ENCODE results near the gene TMEM222. TPM values are rescaled to one million over a fixed set of nuclear protein-coding genes. Genes with fewer than 3 reads are reported as not detected.

Gene TMEM222
- polyA plus RNA-seq, 1 of the 3 experiments (the other 2 are of a cell fraction): 51.7 TPM

- H3K4me3 ChIP-seq (ENCODE audit: low read depth in 2 of 2, low read length in 1 of 2): no peak overlapping the region
- no peaks in the 10 kb centered on the region for H4K20me1 ChIP-seq (ENCODE audit: insufficient read depth)
- H3K27ac ChIP-seq (ENCODE audit: low read depth in 2 of 2, low read length in 1 of 2): no peak overlapping the region
- peaks cover 4 to 5% of the 10 kb centered on the region in 2 experiments for H3K36me3 ChIP-seq (replicated peaks in 1 of 2; ENCODE audit: control insufficient read depth in 1 of 2, insufficient read depth in 2 of 2, low read length in 1 of 2)
- no peak for DNase-seq
- no peaks in the 10 kb centered on the region for H3F3A ChIP-seq (replicated peaks; ENCODE audit: insufficient read depth)
- CTCF ChIA-PET: interaction anchor here (1.2 to 12.3 kb wide), 8 partner anchors 9 to 55 kb away, joined by 4 to 219 read pairs (median 4); partner anchors contain the start of gene MAP3K6
- H2AFZ ChIP-seq (ENCODE audit: low read depth): no peak overlapping the region
- H3K27me3 ChIP-seq (ENCODE audit: insufficient read depth): no peaks in the 10 kb centered on the region
- no peak overlapping the region for H3K9ac ChIP-seq
- WGBS (ENCODE audit: low lambda C conversion rate): 100% methylated on average over 1 of the region's 3 CpGs
- no peaks in the 10 kb centered on the region for H3K79me2 ChIP-seq (ENCODE audit: insufficient read depth)
- peaks cover 0 to 15% of the 10 kb centered on the region in 2 experiments; a peak in 1 of 4 replicates for H3K4me1 ChIP-seq (ENCODE audit: control insufficient read depth in 1 of 2, insufficient read depth in 2 of 2, low read depth in 1 of 2, low read length in 1 of 2)
- H3K4me2 ChIP-seq: no peak overlapping the region
- H3K9me2 ChIP-seq: no peaks in the 10 kb centered on the region
- TF ChIP-seq SMC3 (IDR thresholded peaks at IDR 0.05; ENCODE audit: low read depth, low read length) (no peak), GATA2 (CRISPR knock-in tag; IDR thresholded peaks at IDR 0.05) (no peak), PBX3 (IDR thresholded peaks at IDR 0.05) (no peak), EZH2phosphoT487 (IDR thresholded peaks at IDR 0.05; ENCODE audit: borderline replicate concordance, low read depth) (no peak), GABPA (IDR thresholded peaks at IDR 0.05; ENCODE audit: low read depth) (no peak), TCF12 (IDR thresholded peaks at IDR 0.05) (no peak), RAD21 (IDR thresholded peaks at IDR 0.05; ENCODE audit: low read length) (no peak), RXRA (IDR thresholded peaks at IDR 0.05; ENCODE audit: borderline replicate concordance, low read depth) (no peak), USF1 (IDR thresholded peaks at IDR 0.05; ENCODE audit: borderline replicate concordance, low read depth) (no peak), NFIC (IDR thresholded peaks at IDR 0.05; ENCODE audit: borderline replicate concordance) (no peak)
- POLR2A ChIA-PET: interaction anchor here (0.6 to 1.4 kb wide), 2 partner anchors 12 to 258 kb away, joined by 3 to 4 read pairs; no protein-coding TSS in a partner anchor
- no peaks in the 10 kb centered on the region for H3K9me3 ChIP-seq
Observed at GRCh38 chr1:27353629-27354028, 31.7 kb downstream of the TMEM222 start.

- POLR2A ChIA-PET: interaction anchor here (1.6 kb wide), 1 partner anchor 9 kb away, joined by 3 read pairs; no protein-coding TSS in a partner anchor
- CTCF ChIA-PET: interaction anchor here (0.9 to 12.3 kb wide), 9 partner anchors 10 to 57 kb away, joined by 3 to 219 read pairs (median 45); partner anchors contain the start of genes CD164L2 and MAP3K6
- Histone ChIP-seq H3K4me1 (ENCODE audit: control insufficient read depth in 1 of 2, insufficient read depth in 2 of 2, low read depth in 1 of 2, low read length in 1 of 2) (peaks cover 0 to 5% of the 10 kb centered on the region in 2 experiments; a peak in 1 of 4 replicates), H3K27me3 (ENCODE audit: insufficient read depth) (no peaks in the 10 kb centered on the region), H2AFZ (ENCODE audit: low read depth) (no peak overlapping the region), H3K4me2 (no peak overlapping the region), H3K9me3 (no peaks in the 10 kb centered on the region), H3F3A (replicated peaks; ENCODE audit: insufficient read depth) (no peaks in the 10 kb centered on the region), H3K79me2 (ENCODE audit: insufficient read depth) (no peaks in the 10 kb centered on the region), H3K9ac (no peak overlapping the region), H3K36me3 (replicated peaks in 1 of 2; ENCODE audit: control insufficient read depth in 1 of 2, insufficient read depth in 2 of 2, low read length in 1 of 2) (peaks cover 4 to 5% of the 10 kb centered on the region in 2 experiments), H3K4me3 (ENCODE audit: low read depth in 2 of 2, low read length in 1 of 2) (no peak overlapping the region), H4K20me1 (ENCODE audit: insufficient read depth) (no peaks in the 10 kb centered on the region), H3K27ac (ENCODE audit: low read depth in 2 of 2, low read length in 1 of 2) (no peak overlapping the region), H3K9me2 (no peaks in the 10 kb centered on the region)
- 85% methylated on average over 5 of the region's 5 CpGs for WGBS (ENCODE audit: low lambda C conversion rate)
- DNase-seq: no peak
- TF ChIP-seq GABPA (IDR thresholded peaks at IDR 0.05; ENCODE audit: low read depth) (no peak), USF1 (IDR thresholded peaks at IDR 0.05; ENCODE audit: borderline replicate concordance, low read depth) (no peak), SMC3 (IDR thresholded peaks at IDR 0.05; ENCODE audit: low read depth, low read length) (no peak), TEAD4 (IDR thresholded peaks at IDR 0.05; ENCODE audit: borderline replicate concordance, insufficient read depth) (no peak), MAX (IDR thresholded peaks at IDR 0.05; ENCODE audit: low read depth) (no peak), ELF1 (IDR thresholded peaks at IDR 0.05) (no peak), REST (IDR thresholded peaks at IDR 0.05; ENCODE audit: low read depth, low read length) (no peak), YY1 (IDR thresholded peaks at IDR 0.05; ENCODE audit: low read depth) (no peak), IRF3 (IDR thresholded peaks at IDR 0.05; ENCODE audit: low read depth, low read length) (no peak), TAF1 (IDR thresholded peaks at IDR 0.05; ENCODE audit: borderline replicate concordance, low read depth, low read length) (no peak)
Observed at GRCh38 chr1:27355683-27356082, 33.7 kb downstream of the TMEM222 start.

Measured in SK-N-SH (cell line).